PC-3 (cell line): ENCODE results near the gene SH3RF2.

Experiments used
- CTCF ChIP-seq: fragments of 300-600 bp; sonication (generic); conservative IDR thresholded peaks from 2 replicates; pipeline ENCODE4 v1.5.1; 2017; ENCODE audit warnings: antibody characterized with exemption, low read depth, mild to moderate bottlenecking, low read length
- EZH2 ChIP-seq: fragments of 300-600 bp; sonication (generic); IDR thresholded peaks from one replicate; pipeline ENCODE4 v1.6.1; 2017; ENCODE audit warnings: antibody characterized with exemption, mild to moderate bottlenecking, low read length; ENCODE audit not compliant: unreplicated experiment

- TF ChIP-seq EZH2 (no peak), CTCF (no peak)
Observed at GRCh38 chr5:145991044-145991575, 54.7 kb downstream of the SH3RF2 start.
